RWPE1 (cell line): ENCODE measurements around the gene TMEM117.
"Not testable (repeated sequence)": the region's sequence is repeated elsewhere in the genome, so short reads cannot be mapped to it uniquely, and the experiment has no call there.

ENCODE experiments used
- CTCF ChIA-PET: fragments of 350-600 bp; sonication (Branson Sonifier 250); formaldehyde crosslinking; extraction: SDS; loops from one replicate; lab custom pipeline; 2021; lab: Yijun Ruan, JAX
- POLR2A ChIA-PET: fragments of 400-600 bp; formaldehyde crosslinking; extraction: SDS; loops from one replicate; lab custom pipeline; 2020; ENCODE audit warnings: antibody characterized with exemption; ENCODE audit not compliant: low non-redundant PET; lab: Yijun Ruan, JAX
- DNase-seq: peaks from one replicate; pipeline ENCODE4 v3.0.0; 2012; ENCODE audit warnings: low spot score
- H3K27ac ChIP-seq: fragments of 450-650 bp; 2 replicates; pipeline ENCODE4 v1.5.1; 2017
- CTCF ChIP-seq: fragments of 450-650 bp; conservative IDR thresholded peaks from 2 replicates; pipeline ENCODE4 v1.5.1; 2017; ENCODE audit warnings: low read depth, mild to moderate bottlenecking

TMEM117 gene

GRCh38 chr12:43835264-43835655, 621 bp upstream of the TMEM117 start:
- no peak for DNase-seq
- POLR2A ChIA-PET = interaction anchor here (1.4 kb wide), 1 partner anchor 29 kb away, joined by 4 read pairs; the partner anchor contains the start of gene TWF1
- peak overlapping the region; percentile 79 for H3K27ac ChIP-seq
- no peak for TF ChIP-seq CTCF
- CTCF ChIA-PET = no interaction called here

GRCh38 chr12:43836475-43836989, 651 bp downstream of the TMEM117 start:
- H3K27ac ChIP-seq = peak overlapping the region; percentile 79
- no peak for TF ChIP-seq CTCF
- CTCF ChIA-PET = no interaction called here
- no peak for DNase-seq
- POLR2A ChIA-PET = interaction anchor here (1.4 kb wide), 1 partner anchor 31 kb away, joined by 4 read pairs; the partner anchor contains the start of gene TWF1

- ChIA-PET CTCF (no interaction called here), POLR2A (no interaction called here)
- TF ChIP-seq CTCF = no peak
- H3K27ac ChIP-seq = no peak overlapping the region
- no peak for DNase-seq
These were observed 4.5 kb downstream of the TMEM117 start for GRCh38 chr12:43840338-43840737.

GRCh38 chr12:43841253-43841652, 5.4 kb downstream of the TMEM117 start:
- DNase-seq = no peak
- TF ChIP-seq CTCF = no peak
- CTCF ChIA-PET = no interaction called here
- no peak overlapping the region for H3K27ac ChIP-seq
- POLR2A ChIA-PET = no interaction called here

GRCh38 chr12:43842259-43842658, 6.4 kb downstream of the TMEM117 start:
- CTCF ChIA-PET = no interaction called here
- POLR2A ChIA-PET = no interaction called here
- TF ChIP-seq CTCF = no peak

GRCh38 chr12:43847425-43848225, 11.7 kb downstream of the TMEM117 start:
- POLR2A ChIA-PET, H3K27ac ChIP-seq: not testable (repeated sequence)
- CTCF ChIA-PET = interaction anchor here (1.5 kb wide), 1 partner anchor 35 kb away, joined by 3 read pairs; no protein-coding TSS in a partner anchor
- peak; percentile 61 for DNase-seq

More at GRCh38 chr12:43842259-43842658, 6.4 kb downstream of the TMEM117 start:
- H3K27ac ChIP-seq = no peak overlapping the region
- no peak for DNase-seq

GRCh38 chr12:43848226-43848507, 12.3 kb downstream of the TMEM117 start:
- DNase-seq = no peak
- CTCF ChIA-PET = no interaction called here
- TF ChIP-seq CTCF = no peak
- no peak overlapping the region for H3K27ac ChIP-seq
- POLR2A ChIA-PET = no interaction called here
